ENCODE measurements around the gene DAP. TPM values are rescaled to one million over a fixed set of nuclear protein-coding genes. Genes with fewer than 3 reads are reported as not detected.

The DAP gene
- total and polyA plus RNA-seq, 2 experiments from 2014 or later: 52.9 to 255 TPM

GRCh38 chr5:10682801-10683525 lies 78.1 kb downstream of the DAP start:
- Histone ChIP-seq H3K9me3 (ENCODE audit: low read depth) (no peaks in the 10 kb centered on the region), H2AFZ (no peak overlapping the region), H4K20me1 (ENCODE audit: insufficient read depth) (no peaks in the 10 kb centered on the region), H3K79me2 (ENCODE audit: insufficient read depth) (peaks cover 8% of the 10 kb centered on the region), H3K4me3 (no peak overlapping the region), H3K36me3 (ENCODE audit: low read depth) (peaks cover 6% of the 10 kb centered on the region), H3K27me3 (replicated peaks; ENCODE audit: insufficient read depth) (no peaks in the 10 kb centered on the region), H3K9ac (no peak overlapping the region), H3K4me1 (ENCODE audit: insufficient read depth) (no peaks in the 10 kb centered on the region; the same call in 1 of the 2 replicates), H3K27ac (no peak overlapping the region), H3F3A (ENCODE audit: insufficient read depth) (no peaks in the 10 kb centered on the region), H3K4me2 (ENCODE audit: unreplicated experiment) (no peak overlapping the region), H3K9me2 (ENCODE audit: insufficient read depth) (no peaks in the 10 kb centered on the region)
- in situ Hi-C loops (cut with MboI): loop anchor here (25.0 kb wide), 2 partner anchors 504 to 1329 kb away; no protein-coding TSS in a partner anchor
- no peak for TF ChIP-seq EZH2phosphoT487 (IDR thresholded peaks at IDR 0.05; ENCODE audit: insufficient read depth, low read depth)
- no peak for TF ChIP-seq EZH2 (IDR thresholded peaks at IDR 0.05; ENCODE audit: insufficient read depth, poor library complexity, severe bottlenecking)
- DNase-seq: no peak
- 90 to 92% methylated on average over 16 of the region's 16 CpGs for WGBS, 2 experiments (ENCODE audit: low coverage in 1 of 2, low lambda C conversion rate in 2 of 2, missing lambda C conversion rate in 2 of 2)

GRCh38 chr5:10681731-10682679 lies 79.0 kb downstream of the DAP start:
- Histone ChIP-seq H3K27ac (no peak overlapping the region), H3K4me3 (no peak overlapping the region), H3F3A (ENCODE audit: insufficient read depth) (no peaks in the 10 kb centered on the region), H3K9me2 (ENCODE audit: insufficient read depth) (no peaks in the 10 kb centered on the region), H2AFZ (no peak overlapping the region), H3K27me3 (replicated peaks; ENCODE audit: insufficient read depth) (no peaks in the 10 kb centered on the region), H4K20me1 (ENCODE audit: insufficient read depth) (no peaks in the 10 kb centered on the region), H3K4me2 (ENCODE audit: unreplicated experiment) (no peak overlapping the region), H3K9me3 (ENCODE audit: low read depth) (no peaks in the 10 kb centered on the region), H3K36me3 (ENCODE audit: low read depth) (peaks cover 15% of the 10 kb centered on the region), H3K79me2 (ENCODE audit: insufficient read depth) (peaks cover 8% of the 10 kb centered on the region; the same call in 1 of the 2 replicates), H3K4me1 (ENCODE audit: insufficient read depth) (no peaks in the 10 kb centered on the region; the same call in 1 of the 2 replicates), H3K9ac (no peak overlapping the region)
- TF ChIP-seq EZH2 (IDR thresholded peaks at IDR 0.05; ENCODE audit: insufficient read depth, poor library complexity, severe bottlenecking): no peak
- TF ChIP-seq EZH2phosphoT487 (IDR thresholded peaks at IDR 0.05; ENCODE audit: insufficient read depth, low read depth): no peak
- 98 to 99% methylated on average over 22 of the region's 22 CpGs for WGBS, 2 experiments (ENCODE audit: low coverage in 1 of 2, low lambda C conversion rate in 2 of 2, missing lambda C conversion rate in 2 of 2)
- no peak for DNase-seq
- in situ Hi-C loops (cut with MboI): loop anchor here (25.0 kb wide), 2 partner anchors 505 to 1330 kb away; no protein-coding TSS in a partner anchor

GRCh38 chr5:10680876-10681481 lies 80.1 kb downstream of the DAP start:
- peaks cover 8% of the 10 kb centered on the region; the same call in 1 of the 2 replicates for H3K79me2 ChIP-seq (ENCODE audit: insufficient read depth)
- no peaks in the 10 kb centered on the region for H4K20me1 ChIP-seq (ENCODE audit: insufficient read depth)
- H3K4me2 ChIP-seq (ENCODE audit: unreplicated experiment): no peak overlapping the region
- no peaks in the 10 kb centered on the region for H3K9me2 ChIP-seq (ENCODE audit: insufficient read depth)
- H3F3A ChIP-seq (ENCODE audit: insufficient read depth): 0 out of 2 replicates have a peak, but pooled peaks cover 3% of the 10 kb centered on the region
- no peak overlapping the region for H3K9ac ChIP-seq
- no peaks in the 10 kb centered on the region for H3K27me3 ChIP-seq (replicated peaks; ENCODE audit: insufficient read depth)
- H3K36me3 ChIP-seq (ENCODE audit: low read depth): peaks cover 19% of the 10 kb centered on the region
- no peak for DNase-seq
- H3K4me1 ChIP-seq (ENCODE audit: insufficient read depth): no peaks in the 10 kb centered on the region; the same call in 1 of the 2 replicates
- in situ Hi-C loops (cut with MboI): loop anchor here (25.0 kb wide), 2 partner anchors 506 to 1331 kb away; no protein-coding TSS in a partner anchor
- TF ChIP-seq EZH2phosphoT487 (IDR thresholded peaks at IDR 0.05; ENCODE audit: insufficient read depth, low read depth) (no peak), EZH2 (IDR thresholded peaks at IDR 0.05; ENCODE audit: insufficient read depth, poor library complexity, severe bottlenecking) (no peak)
- H3K4me3 ChIP-seq: no peak overlapping the region
- H3K9me3 ChIP-seq (ENCODE audit: low read depth): no peaks in the 10 kb centered on the region
- H2AFZ ChIP-seq: no peak overlapping the region
- 99% methylated on average over 17 of the region's 17 CpGs for WGBS, 2 experiments (ENCODE audit: low coverage in 1 of 2, low lambda C conversion rate in 2 of 2, missing lambda C conversion rate in 2 of 2)
- no peak overlapping the region for H3K27ac ChIP-seq

All from GM23248 (cell line).